Fibroblast of upper back skin (primary cell): ENCODE results near the gene IGFLR1.

Experiments used
- DNase-seq: peaks from one replicate; pipeline ENCODE4 v3.0.0-alpha.2; 2013

IGFLR1 gene

DNA sequence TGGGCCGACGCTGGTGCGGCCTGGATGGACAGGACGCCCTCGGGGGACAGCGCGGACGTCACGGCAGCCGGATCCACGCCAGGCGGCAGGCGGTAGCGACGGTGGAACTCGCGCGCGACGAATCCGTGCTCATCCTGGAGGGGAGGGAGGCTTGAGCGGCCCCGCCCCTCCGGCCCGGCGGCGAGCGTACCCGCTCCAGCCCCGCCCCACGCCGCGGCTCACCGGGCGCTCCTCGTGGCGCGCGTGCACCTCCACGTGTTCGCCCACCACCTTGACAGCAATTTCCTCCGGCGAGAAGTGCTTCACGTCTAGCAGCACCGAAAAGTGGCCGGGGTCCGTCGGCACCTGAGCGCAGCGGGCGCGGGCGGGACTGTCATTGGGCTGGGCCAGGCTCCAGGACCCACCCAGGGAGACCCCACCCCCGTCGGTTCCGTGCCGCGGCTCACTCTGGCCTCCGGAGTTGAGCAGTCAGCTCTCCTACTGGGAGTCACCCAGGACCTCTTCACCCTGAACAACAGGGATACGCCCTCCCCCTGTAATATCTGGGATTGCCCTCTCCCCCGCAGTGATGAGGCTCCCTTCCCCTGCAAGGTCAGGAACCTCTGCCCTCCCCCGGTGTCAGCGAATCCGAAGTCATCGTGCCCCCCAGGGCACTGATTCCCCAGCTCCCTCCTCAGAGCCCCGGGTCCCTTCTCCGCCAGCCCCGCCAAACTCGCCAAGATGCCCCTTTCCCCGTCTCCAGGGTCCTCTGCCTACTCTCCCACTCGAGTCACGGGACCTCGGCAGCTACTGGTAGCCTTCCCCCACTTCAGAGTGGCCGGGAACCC is 13.5 kb upstream of the IGFLR1 start:
- DNase-seq = peak; percentile 65

DNA sequence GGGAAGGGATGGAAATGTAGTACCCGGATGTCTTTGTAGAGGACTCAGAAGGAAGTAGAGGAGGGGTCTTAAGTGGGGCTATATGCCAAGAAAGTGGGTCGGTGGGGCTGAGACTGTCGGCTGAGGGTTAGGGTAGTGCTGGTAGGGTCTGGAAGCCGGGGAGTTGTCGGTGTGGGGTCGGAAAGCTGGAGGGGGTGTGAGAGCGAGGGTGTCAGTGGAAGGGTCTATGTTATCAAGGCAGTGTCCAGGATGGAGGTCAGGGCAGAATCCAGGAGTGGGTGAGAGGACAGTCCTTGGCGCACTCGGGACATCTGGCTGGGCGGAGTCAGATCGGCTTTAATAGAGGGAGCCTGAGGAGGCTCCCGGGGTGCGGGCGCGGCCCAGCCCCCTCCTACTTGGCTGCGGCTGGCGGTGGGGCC is 12.9 kb upstream of the IGFLR1 start:
- DNase-seq = no peak

DNA sequence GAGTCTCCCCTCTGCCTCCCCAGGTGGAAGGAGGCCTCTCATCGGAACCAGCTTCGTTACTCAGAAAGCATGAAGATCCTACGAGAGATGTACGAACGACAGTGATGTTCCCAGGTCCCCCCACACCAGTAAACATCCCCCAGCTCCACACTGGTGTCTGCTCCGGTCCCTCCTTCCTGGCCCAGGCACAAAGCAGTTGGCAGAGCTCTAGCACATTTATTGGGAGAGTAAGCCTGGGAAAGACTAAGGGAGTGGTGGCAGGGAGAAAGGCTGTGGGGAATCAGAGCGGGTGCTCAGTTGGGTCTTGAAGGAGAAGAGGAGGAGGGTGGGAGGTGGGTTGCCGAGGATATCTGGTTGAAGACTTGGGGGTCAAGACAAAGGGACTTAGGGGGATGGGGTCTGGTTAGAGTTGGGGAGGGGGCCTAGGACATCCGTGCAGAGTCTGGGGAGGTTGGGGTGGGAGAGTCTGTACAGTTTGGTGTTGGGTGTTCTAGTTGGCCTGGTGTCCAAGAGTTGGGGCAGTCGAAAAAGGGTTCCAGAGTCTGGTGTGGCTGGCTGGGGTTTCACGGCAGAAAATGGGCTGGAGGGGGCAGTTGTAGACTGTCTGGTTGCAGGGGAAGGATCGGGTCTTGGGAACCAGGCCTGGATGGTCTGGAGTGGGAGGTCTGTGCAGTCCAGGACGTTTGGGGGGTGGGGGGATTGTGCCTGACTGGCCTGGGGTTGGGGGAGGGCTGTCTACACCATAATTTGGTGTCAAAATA is 12.3 kb upstream of the IGFLR1 start:
- no peak for DNase-seq

DNA sequence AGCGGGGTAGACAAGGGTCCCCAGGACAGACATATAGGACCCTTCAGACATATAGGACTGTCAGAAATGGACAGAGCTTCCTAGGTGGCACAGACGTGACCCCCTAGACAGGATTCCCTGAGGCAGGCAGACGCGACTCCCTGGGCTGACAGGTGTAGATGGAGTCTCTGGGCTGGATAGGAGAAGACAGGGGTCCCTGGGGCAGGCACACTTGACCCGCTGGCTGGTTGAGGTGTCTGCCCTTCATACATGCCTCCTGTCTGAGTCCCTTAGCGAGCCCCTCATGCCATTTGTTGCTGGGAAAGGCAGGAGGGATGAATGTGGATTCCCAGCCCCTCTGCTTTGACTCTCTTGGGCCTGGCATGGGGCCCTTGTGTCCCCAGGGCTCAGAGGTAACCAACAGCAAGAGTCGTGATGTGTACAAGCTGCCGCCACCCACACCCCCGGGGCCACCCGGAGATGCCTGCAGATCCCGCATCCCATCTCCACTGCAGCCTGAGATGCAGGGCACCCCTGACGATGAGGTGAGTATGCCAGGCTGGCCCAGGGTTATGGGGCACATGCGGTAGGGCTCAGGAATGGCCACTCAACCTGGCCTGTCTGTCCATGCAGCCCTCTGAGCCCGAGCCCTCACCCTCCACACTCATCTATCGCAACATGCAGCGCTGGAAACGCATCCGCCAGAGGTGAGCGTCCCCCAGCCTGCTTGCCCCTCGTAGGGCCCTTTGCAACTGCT is 11.6 kb upstream of the IGFLR1 start:
- DNase-seq = no peak

DNA sequence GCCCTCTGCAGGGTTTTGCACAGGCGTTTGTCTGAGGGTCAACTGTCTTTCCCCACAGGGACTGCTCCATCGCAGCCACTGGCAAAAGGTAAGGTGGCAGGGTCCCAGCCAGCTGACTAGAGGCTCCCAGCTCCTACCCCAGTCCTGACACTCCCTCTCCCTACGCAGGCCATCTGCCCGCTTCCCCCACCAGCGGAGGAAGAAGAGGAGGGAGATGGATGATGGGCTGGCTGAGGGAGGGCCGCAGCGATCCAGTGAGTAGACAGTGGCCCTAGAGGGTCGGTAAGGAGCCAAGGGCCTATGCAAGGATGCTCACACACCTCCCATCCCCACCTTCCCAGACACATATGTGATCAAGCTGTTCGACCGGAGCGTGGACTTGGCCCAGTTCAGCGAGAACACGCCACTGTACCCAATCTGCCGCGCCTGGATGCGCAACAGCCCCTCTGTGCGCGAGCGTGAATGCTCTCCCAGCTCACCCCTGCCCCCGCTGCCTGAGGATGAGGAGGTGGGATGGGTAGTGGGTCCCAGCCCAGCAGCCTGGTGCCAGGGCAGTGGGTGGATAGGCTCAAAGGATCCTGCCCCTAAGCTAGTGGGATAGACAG is 10.6 kb upstream of the IGFLR1 start:
- DNase-seq = no peak

DNA sequence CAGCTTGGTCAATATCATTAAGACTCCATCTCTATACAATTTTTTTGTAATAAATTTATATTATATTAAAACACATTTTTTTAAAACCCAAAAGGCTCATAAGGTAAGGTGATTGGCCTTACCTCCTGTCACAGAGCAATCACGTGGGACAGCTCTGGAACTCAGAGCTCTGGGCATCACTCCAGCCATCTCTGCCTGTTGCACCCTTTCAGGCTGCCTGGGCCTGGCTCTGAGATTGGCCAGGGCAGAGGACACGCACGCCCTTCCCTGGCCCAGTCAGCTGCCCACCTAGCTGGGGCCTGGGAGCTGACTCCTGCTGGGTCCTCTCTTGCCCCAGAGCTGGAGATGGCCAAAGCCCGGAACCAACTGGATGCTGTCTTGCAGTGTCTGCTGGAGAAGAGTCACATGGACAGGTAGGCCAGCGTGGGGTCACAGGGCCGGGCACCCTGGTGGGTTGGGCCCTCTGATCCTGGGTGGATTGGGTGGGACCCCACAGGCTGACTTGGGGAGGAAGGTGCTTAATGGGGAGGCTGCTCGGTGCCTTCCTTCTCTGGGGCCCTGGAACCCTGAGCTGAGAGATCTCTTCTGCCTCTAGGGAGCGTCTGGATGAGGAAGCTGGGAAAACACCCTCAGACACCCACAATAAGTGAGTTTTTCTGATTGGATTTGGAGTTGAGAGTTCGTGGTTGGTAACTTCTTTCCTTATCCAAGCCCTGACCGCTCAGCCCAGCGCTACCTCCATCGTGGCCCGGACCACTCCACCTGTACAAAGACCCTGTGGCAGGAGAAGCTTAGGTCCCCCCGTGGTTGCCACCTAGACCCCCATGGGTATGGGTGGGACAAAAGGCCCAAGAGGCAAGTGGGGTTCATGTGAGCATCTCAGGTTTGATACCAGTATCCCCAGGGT is 9.8 kb upstream of the IGFLR1 start:
- no peak for DNase-seq

DNA sequence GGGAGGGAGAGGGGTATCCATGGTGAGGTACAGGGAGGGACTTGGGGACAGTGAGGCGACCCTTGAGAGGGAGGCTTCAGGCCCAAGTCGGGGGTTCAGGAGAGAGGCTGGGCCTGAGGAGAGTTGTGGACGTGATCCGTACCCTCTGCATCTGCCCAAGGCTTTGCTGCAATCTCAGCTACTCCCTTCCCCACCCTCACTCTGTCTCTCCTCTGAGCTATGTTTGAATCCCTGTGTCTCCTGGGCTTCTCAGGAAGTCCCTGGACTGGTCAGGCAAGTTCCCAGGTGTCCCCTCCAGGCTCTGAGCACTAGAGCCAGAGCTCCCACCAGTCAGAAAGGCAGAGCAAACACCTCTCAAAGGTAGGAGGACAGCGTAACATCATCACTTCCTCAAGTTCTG is 7.9 kb upstream of the IGFLR1 start:
- DNase-seq = no peak

DNA sequence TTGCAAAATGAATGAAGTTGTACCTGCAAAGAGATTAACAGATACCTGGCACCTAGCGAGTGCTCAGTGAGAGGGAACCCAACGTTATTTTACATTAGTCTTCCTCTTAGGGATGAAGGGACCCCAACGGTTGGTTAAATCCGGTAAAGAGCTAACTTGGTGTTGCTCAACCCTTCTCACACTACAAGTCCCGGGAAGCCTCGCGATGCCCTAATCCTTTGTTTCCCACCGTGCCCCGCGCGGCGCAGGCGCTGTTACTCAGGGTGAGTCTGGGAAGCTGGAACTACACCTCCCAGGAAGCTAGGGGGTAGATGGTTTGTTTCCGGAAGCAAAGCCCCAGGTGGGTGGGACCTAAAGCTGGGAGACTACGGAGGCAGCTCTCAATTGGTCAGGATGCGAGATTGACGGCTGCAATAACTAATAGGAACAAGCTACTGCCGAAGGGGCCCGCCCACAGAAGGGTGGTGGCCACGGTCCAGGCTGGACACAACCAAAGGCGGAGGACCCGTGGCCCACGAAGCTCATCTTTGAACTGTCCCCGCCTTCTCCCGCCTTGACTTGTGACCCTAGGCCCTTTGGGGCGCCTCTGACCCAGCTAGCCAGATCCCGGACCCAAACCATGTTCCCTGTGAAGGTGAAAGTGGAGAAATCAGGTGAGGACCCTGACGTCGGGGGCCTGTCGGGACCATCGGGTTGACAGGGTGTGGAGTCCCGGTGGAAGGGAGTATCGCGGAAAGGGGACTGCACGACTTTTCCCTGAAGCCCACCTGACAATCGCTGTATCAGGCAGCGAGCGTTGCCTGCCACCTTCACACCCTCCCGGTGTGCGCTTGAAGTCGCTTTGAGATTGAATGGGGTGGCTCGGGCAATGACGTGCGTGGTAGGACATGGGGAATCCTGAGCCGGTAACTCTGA is 6.1 kb upstream of the IGFLR1 start, which contains the start of gene LIN37:
LIN37 (plus strand) TSS at position 471 of the 915 bp plus-strand sequence; CDS start at position 620, 149 bp downstream.
- peak; percentile 99 for DNase-seq

DNA sequence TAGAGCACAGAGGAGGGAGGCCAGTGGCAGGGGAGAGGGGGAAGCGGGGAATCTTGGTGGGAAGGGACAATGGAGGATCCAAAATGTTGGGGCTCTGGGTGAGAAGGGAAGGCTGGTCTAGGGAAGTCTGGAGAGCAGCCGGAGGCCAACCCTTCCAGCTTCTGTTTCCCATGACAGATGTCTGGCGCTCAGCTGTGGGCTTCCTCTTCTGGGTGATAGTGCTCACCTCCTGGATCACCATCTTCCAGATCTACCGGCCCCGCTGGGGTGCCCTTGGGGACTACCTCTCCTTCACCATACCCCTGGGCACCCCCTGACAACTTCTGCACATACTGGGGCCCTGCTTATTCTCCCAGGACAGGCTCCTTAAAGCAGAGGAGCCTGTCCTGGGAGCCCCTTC is 4.3 kb upstream of the IGFLR1 start:
- DNase-seq = no peak

DNA sequence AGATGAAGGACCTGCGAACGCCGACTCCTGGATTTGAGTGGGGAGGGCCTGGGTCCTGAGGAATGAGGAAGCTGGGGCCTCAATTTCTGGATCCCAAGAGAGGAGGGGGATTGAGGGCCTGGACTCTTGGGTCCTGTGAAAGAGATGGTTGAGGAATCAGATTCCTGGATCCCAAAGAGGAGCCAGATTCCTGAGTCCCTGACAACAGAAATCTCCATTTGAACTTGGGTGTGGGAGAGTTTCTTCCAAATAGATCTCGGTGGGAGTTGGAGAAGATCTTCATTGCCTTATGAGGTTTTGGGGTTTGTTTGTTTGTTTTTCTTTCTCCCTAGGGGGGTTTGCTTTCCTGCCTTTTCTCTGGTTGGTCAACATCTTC is 3.8 kb upstream of the IGFLR1 start:
- no peak for DNase-seq

DNA sequence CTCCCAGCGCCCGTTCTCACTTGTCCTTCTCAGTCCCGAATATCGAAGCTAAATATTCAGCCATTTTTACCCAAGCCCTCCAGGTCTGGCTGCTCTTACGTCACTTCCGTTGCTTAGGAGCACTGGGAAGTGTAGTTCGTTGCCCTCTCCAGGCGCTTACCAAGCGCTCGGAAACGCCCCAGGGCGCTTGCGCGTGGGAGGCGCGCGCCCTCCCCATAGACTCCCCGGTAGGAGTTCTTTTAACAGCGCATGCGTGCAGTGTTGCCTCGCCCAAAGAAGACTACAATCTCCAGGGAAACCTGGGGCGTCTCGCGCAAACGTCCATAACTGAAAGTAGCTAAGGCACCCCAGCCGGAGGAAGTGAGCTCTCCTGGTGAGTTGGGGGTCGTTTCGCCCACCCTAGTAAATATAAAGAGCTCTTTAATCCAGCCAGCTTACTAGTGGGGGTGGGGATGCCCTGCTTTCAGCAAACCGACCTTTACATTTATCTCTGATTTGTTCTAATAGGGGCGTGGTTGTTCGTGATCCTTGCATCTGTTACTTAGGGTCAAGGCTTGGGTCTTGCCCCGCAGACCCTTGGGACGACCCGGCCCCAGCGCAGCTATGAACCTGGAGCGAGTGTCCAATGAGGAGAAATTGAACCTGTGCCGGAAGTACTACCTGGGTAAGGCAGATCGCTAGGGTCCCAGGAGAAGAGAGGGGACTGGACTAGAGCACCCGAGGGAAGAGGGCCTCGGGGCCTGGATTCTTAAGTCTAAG is 3.3 kb upstream of the IGFLR1 start, which contains the start of the genes PSENEN and U2AF1L4:
PSENEN (plus strand) TSS at position 324 of the 759 bp plus-strand sequence; CDS start at position 604, 280 bp downstream.
U2AF1L4 (minus strand) TSS at position 91 of the 759 bp plus-strand sequence; CDS start at position 64, 27 bp downstream.
- peak; percentile 99 for DNase-seq

DNA sequence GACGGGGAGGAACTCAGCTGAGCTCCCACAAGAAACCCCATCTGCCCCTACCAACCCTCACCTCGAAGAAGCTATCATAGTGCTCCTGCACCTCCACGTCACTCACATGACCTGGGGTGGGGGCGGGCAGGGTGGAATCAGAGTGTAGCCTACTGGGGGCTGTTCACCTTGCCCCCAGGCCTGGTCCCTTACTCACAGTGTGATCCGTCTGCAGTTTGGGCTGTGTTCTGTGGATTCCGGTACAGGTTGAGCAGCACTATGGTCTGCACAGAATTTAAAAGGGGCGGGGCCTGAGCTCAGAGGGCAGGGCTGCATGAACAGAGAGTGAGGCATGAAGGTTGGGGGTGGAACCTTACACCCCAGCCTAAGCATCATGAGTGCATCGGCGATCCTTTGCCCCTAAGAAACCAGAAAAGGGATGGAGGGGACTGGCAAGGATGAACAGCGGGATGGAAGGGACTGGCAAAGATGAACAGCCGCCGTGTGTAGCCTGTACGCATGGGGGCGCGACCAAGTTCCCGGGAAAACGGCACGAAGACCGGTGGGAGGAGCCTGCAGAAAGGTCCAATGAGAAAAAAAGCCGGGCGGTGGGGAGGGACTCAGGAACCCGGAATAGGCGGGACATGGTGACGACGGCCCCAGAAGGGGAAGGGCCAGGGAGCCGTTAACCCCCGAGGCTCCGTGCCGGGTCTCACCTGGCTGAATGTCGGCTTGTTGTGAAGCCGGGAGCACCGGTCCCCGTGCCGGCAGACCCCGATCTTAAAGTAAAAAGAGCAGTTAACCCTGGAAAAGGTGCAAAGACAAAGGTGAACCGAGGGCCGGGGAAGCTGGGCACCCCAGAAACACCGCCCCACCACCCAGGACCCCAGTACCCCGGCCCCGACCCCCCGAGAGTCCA is 2.4 kb upstream of the IGFLR1 start:
- peak; percentile 96 for DNase-seq

DNA sequence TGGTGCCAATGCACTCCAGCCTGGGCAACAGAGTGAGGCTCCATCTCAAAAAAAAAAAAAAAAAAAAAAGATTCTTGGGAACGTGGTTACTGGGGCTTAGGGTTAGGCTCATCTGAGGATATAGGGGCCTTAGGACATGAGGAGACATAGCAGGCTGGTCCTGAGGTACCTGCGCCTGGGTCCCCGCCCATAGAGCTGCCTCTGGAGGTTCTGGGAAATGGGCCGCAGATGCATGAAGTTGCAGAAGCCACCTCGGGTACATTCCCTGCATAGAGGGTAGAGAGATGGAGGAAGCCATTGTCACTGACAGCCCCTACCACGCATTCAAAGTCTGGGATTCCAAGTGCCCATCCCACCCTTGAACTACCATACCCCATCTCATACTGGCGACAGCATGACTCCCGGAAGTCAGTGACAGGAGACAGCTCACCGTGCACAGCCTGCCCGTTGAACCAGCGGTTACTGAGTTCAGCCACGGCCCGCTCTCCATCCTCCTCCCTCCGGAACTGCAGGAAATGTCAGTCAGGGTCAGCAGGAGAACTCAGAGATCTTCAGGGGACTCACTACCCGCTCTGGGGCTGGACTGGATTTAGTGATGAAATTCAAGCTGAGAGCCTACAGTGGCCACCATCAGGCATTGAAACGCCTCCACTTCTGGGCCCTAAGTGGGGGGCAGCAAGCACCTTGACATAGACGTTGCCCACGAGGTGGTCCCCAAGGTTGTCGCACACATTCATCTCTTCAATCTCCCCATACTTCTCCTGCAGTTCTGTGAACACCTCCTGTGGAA is 1.6 kb upstream of the IGFLR1 start:
- no peak for DNase-seq

DNA sequence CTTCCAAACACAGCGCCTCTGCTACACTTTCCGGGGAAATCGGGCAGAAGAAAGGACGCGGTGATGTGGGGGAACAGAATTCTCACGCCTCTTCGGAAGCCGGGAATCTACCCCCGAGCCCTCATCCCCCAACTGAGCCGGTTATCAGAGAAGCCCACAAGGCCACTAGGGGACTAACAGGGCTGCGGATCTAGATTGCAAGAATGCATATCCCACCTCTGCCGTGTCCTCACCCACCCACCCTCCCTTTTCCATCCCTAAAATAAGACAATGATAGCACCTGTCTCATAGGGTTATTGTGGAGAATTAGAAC is 1.1 kb downstream of the IGFLR1 start:
- no peak for DNase-seq

DNA sequence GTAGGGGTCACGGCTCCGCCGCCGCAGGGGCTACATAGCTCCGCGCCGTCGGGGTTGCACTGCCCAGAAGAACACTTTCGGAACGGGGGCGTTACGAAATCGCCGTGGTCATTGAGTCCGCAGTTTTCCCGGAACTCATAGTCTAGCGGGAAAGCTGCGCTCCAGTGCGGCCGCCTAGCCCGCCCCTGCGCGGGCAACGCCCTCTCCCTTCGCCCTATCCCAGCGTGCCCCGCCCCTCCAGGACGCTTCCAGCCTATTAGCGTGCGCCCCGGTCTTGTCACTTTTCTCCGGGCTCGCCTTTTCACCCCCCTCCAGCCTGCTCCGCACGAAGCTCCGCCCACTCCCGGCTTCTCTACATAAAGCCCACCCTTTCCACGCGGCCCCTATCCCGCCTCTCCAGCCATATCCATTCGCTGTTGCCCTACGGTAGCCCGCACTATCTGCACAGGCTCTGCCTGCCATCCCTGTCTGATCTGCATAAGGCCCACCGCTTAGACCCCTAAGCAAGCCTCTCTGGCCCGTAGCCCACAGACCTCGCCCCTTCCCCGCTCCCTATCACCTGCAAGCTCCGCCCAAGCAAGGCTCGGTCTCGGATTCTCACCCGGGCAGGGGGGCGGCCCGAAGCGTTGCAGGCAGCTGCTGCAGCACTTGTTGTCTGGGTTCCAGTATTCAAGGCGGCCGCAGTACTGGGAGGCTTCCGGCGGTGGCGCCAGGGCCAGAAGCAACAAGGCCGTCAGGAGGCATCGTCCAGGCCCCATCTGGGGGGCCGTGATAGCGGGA is 1.6 kb downstream of the IGFLR1 start:
- DNase-seq = peak; percentile 97

DNA sequence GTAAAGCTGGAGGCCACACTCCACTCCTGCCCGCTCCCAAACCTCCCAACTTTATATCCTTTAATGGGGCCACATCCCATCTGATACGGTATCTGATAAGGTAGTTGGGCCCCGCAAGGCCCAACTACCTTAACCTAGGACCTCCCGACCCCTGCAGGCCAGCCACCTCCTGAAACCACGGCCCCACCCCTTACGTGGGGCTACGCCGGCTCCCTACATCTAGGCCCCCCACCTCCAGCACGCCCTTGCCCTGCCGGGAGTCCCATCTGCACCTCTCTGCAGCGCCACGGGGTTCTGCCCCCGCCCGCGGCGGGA is 2.2 kb downstream of the IGFLR1 start:
- DNase-seq = no peak
